ENCODE measurements around the gene ACD. TPM values are rescaled to one million over a fixed set of nuclear protein-coding genes. Genes with fewer than 3 reads are reported as not detected.

The ACD gene
- total RNA-seq, 1 experiment from 2014 or later, result 41.3 TPM

DNA sequence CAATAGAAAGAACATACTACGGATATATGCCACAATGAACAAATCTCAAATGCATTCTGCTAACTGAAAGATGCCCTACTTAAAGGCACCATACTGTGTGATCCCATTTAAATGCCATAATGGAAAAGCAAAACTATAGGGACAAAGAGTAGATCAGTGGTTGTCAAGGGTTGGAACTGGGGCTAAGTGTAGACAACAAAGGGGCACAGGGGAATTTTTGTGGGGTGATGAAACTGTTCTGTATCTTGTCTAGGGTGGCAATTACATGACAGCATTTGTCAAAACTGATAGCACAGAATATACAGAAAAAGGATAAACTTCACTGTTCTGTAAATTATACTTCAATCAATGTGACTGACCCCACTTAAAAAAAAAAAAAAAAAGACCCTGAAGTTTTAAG lies 41.4 kb upstream of the ACD start (continued):
- TF ChIP-seq, protein P1, sequence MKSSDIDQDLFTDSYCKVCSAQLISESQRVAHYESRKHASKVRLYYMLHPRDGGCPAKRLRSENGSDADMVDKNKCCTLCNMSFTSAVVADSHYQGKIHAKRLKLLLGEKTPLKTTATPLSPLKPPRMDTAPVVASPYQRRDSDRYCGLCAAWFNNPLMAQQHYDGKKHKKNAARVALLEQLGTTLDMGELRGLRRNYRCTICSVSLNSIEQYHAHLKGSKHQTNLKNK (CRISPR knock-in tag; IDR thresholded peaks at IDR 0.05), result no peak
- TF ChIP-seq SMAD4 (CRISPR knock-in tag; IDR thresholded peaks at IDR 0.05) (no peak), PRRX2 (CRISPR knock-in tag; IDR thresholded peaks at IDR 0.05) (no peak), MXD4 (CRISPR knock-in tag; IDR thresholded peaks at IDR 0.05; ENCODE audit: borderline replicate concordance) (no peak), ATF6 (CRISPR knock-in tag; IDR thresholded peaks at IDR 0.05) (no peak), MYBL2 (CRISPR knock-in tag; IDR thresholded peaks at IDR 0.05) (no peak), ATF2 (CRISPR knock-in tag; IDR thresholded peaks at IDR 0.05; ENCODE audit: borderline replicate concordance, low read depth) (no peak)
- TF ChIP-seq, protein P2, sequence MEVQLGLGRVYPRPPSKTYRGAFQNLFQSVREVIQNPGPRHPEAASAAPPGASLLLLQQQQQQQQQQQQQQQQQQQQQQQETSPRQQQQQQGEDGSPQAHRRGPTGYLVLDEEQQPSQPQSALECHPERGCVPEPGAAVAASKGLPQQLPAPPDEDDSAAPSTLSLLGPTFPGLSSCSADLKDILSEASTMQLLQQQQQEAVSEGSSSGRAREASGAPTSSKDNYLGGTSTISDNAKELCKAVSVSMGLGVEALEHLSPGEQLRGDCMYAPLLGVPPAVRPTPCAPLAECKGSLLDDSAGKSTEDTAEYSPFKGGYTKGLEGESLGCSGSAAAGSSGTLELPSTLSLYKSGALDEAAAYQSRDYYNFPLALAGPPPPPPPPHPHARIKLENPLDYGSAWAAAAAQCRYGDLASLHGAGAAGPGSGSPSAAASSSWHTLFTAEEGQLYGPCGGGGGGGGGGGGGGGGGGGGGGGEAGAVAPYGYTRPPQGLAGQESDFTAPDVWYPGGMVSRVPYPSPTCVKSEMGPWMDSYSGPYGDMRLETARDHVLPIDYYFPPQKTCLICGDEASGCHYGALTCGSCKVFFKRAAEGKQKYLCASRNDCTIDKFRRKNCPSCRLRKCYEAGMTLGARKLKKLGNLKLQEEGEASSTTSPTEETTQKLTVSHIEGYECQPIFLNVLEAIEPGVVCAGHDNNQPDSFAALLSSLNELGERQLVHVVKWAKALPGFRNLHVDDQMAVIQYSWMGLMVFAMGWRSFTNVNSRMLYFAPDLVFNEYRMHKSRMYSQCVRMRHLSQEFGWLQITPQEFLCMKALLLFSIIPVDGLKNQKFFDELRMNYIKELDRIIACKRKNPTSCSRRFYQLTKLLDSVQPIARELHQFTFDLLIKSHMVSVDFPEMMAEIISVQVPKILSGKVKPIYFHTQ (CRISPR knock-in tag; IDR thresholded peaks at IDR 0.05), result no peak
- TF ChIP-seq, protein P3, sequence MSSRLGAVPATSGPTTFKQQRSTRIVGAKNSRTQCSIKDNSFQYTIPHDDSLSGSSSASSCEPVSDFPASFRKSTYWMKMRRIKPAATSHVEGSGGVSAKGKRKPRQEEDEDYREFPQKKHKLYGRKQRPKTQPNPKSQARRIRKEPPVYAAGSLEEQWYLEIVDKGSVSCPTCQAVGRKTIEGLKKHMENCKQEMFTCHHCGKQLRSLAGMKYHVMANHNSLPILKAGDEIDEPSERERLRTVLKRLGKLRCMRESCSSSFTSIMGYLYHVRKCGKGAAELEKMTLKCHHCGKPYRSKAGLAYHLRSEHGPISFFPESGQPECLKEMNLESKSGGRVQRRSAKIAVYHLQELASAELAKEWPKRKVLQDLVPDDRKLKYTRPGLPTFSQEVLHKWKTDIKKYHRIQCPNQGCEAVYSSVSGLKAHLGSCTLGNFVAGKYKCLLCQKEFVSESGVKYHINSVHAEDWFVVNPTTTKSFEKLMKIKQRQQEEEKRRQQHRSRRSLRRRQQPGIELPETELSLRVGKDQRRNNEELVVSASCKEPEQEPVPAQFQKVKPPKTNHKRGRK (CRISPR knock-in tag; IDR thresholded peaks at IDR 0.05; ENCODE audit: borderline replicate concordance), result no peak

DNA sequence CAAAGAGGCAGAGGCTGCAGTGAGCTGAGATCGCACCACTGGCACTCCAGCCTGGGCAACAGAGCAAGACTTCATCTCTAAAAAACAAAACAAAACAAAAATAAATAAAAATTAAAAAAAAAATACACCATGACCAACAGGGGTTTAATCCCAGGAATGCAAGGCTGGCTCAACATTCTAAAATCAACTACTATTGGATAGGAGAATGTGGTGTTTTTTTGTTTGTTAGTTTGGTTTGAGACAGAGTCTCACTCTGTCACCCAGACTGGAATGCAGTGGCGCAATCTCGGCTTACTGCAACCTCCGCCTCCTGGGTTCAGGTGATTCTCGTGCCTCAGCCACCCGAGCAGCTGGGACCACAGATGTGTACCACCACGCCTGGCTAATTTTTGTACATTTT lies 39.2 kb upstream of the ACD start:
- ATAC-seq (no peak), DNase-seq (ENCODE audit: low spot score) (no peak)
- ChIA-PET CTCF (no interaction called here), POLR2A (no interaction called here)
- no peaks in the 10 kb centered on the region for H3K4me1 Mint-ChIP-seq
- H3K4me3 Mint-ChIP-seq, result no peak overlapping the region
- no peaks in the 10 kb centered on the region for H3K9me3 Mint-ChIP-seq
- no peaks in the 10 kb centered on the region for H3K27me3 Mint-ChIP-seq (ENCODE audit: low read depth)
- H3K36me3 Mint-ChIP-seq, result peaks cover 6% of the 10 kb centered on the region; the same call in 1 of the 2 replicates
- TF ChIP-seq, protein P1 (CRISPR knock-in tag; IDR thresholded peaks at IDR 0.05), result no peak
- TF ChIP-seq TEAD1 (CRISPR knock-in tag; IDR thresholded peaks at IDR 0.05) (no peak), SMAD4 (CRISPR knock-in tag; IDR thresholded peaks at IDR 0.05) (no peak), CBFB (CRISPR knock-in tag; IDR thresholded peaks at IDR 0.05; ENCODE audit: low read depth) (no peak), RORB (CRISPR knock-in tag; IDR thresholded peaks at IDR 0.05) (no peak), MYBL2 (CRISPR knock-in tag; IDR thresholded peaks at IDR 0.05) (no peak), TEAD4 (CRISPR knock-in tag; IDR thresholded peaks at IDR 0.05) (no peak), NR1H2 (CRISPR knock-in tag; IDR thresholded peaks at IDR 0.05) (no peak), HMGXB4 (CRISPR knock-in tag; IDR thresholded peaks at IDR 0.05) (no peak), JAZF1 (CRISPR knock-in tag; IDR thresholded peaks at IDR 0.05) (no peak), CREM (CRISPR knock-in tag; IDR thresholded peaks at IDR 0.05) (no peak)
- no peak overlapping the region for H3K27ac Mint-ChIP-seq

Measured in WTC11 (cell line).